ENCODE measurements around the gene LAMTOR5.
A peak's percentile ranks its signal among the peaks of the same experiment; 100 is the strongest.

The LAMTOR5 gene

DNA sequence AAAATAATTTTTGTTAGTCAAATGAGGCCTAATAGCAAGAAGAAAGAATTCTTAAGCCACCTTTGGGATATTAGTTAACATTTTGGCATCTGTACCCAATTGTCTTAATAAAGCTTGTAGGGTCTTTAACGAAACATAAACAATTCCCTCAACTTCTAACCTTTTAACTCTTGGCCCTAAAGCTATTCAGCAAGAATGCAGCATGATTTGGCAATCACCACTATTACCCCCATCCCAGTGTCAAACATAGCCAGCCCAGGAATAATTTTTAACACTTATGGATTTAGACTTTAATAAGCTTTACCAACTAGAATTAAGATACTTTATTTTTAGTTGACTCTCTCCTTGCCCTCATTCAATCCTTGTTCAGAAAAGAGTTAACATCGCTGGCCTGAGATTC lies 14.2 kb downstream of the LAMTOR5 start:
- DNase-seq (ENCODE audit: low spot score) = no peak
- in situ Hi-C loops (cut with MboI; ENCODE audit: low sequenced_read_pairs, unreplicated experiment) = no loop called here
- TF ChIP-seq, protein P1, sequence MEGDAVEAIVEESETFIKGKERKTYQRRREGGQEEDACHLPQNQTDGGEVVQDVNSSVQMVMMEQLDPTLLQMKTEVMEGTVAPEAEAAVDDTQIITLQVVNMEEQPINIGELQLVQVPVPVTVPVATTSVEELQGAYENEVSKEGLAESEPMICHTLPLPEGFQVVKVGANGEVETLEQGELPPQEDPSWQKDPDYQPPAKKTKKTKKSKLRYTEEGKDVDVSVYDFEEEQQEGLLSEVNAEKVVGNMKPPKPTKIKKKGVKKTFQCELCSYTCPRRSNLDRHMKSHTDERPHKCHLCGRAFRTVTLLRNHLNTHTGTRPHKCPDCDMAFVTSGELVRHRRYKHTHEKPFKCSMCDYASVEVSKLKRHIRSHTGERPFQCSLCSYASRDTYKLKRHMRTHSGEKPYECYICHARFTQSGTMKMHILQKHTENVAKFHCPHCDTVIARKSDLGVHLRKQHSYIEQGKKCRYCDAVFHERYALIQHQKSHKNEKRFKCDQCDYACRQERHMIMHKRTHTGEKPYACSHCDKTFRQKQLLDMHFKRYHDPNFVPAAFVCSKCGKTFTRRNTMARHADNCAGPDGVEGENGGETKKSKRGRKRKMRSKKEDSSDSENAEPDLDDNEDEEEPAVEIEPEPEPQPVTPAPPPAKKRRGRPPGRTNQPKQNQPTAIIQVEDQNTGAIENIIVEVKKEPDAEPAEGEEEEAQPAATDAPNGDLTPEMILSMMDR (IDR thresholded peaks at IDR 0.05; ENCODE audit: borderline replicate concordance, control extremely low read depth, extremely low read depth, insufficient read depth, missing control alignments) = no peak

DNA sequence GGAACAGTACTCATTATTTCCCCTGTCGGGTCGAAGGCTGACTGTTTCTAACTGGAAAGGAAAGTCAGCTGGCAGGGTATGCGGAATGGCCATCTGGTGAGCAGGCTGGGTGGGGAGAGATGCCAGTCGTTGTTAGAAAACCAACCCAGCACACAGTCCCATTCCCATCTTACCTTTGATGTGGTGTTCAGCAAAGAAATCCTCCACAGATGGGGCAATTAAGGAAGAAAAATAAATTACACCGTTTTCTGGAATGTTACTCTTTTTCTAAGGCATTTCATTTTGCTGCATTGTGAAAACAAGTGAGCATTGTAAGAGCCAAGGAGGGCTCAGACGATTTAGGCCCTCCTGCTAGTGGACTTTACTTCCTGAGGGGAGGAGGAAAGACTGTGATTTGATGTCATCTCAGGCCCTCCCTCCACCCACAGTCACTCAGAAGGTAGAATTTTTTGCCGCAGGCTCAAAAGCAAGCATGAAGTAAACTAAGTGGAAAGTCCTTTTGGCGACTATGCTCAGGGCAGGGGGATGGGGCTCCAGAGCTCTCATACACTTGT lies 16.7 kb downstream of the LAMTOR5 start, which contains the start of gene SLC16A4:
Gene SLC16A4 (minus strand): TSS at position 335 of the 554 bp plus-strand sequence. CDS start 1,703 bp downstream, outside the sequence.
- DNase-seq (ENCODE audit: low spot score) = no peak
- TF ChIP-seq, protein P1 (IDR thresholded peaks at IDR 0.05; ENCODE audit: borderline replicate concordance, control extremely low read depth, extremely low read depth, insufficient read depth, missing control alignments) = no peak
- in situ Hi-C loops (cut with MboI; ENCODE audit: low sequenced_read_pairs, unreplicated experiment) = no loop called here

DNA sequence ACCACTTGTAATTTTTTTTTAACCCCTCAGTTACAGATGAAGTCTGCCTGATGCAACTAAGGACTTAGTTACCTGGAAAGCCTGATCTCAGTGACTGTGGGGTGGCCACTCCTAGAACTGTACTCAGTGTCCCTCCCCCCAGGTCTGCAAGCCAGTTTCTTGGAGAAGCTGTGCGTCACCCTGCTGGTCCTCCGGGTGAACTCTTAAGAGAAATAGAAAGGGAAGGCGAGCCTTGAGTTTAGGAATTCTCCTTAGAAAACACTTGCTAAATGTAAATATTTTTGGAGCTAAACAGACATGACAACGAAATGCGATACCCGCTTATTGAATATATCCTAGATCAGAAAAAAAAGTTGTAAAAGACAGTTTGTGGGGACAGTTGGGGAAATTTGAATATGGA lies 17.4 kb downstream of the LAMTOR5 start:
- TF ChIP-seq, protein P1 (IDR thresholded peaks at IDR 0.05; ENCODE audit: borderline replicate concordance, control extremely low read depth, extremely low read depth, insufficient read depth, missing control alignments) = no peak
- no peak for DNase-seq (ENCODE audit: low spot score)
- in situ Hi-C loops (cut with MboI; ENCODE audit: low sequenced_read_pairs, unreplicated experiment) = no loop called here

DNA sequence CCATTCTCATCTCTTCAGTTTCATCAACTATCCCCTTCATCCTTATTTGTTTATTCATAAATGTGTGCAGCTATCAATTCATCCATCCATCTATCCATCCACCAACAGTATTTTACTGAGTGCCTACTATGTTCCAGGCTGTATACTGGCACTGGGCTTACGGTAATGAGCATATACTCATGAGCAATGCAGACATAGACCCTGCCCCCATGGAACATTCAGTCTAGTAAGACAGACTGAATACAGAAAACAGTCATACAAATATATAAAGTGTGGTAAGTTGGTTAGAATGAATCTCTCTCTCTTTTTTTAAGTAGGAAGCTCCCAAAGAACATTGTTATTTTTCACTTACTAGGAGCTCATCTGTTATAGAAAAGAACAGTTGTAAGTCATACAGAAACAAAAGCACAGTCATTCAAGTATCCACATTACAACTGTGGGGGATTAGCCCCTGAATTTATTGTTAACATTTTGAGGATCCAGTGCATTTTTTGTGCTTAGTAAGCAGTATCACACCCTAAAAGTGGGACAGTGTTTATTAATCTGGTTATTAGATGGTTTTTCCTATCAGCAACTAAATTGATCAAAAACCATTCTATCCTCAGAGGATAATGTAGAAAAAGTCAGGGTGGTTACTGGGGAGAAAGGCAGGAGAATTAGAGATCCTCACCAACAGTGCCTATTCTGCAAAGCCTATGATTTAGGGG lies 20.3 kb downstream of the LAMTOR5 start:
- in situ Hi-C loops (cut with MboI; ENCODE audit: low sequenced_read_pairs, unreplicated experiment) = no loop called here
- TF ChIP-seq, protein P1 (IDR thresholded peaks at IDR 0.05; ENCODE audit: borderline replicate concordance, control extremely low read depth, extremely low read depth, insufficient read depth, missing control alignments) = no peak
- DNase-seq (ENCODE audit: low spot score) = no peak

DNA sequence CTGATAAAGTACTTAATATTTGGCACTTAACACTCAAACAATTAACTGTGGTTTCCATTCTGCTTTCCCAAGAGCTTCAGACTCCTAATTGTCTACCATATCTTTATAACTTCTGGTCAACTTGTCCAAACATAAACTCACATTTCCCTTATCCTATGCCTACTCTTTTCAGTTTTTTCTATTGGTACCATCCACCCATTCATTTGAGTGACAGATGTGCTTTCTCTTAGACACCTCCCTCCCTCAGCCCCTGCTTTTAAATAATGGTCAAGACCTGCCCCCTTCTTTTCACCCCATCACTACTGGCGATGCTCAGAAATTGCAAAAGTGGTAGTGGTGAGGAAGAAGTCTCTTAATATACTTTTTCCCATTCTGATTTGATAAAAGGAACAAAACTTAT lies 22.1 kb downstream of the LAMTOR5 start:
- DNase-seq (ENCODE audit: low spot score) = no peak
- in situ Hi-C loops (cut with MboI; ENCODE audit: low sequenced_read_pairs, unreplicated experiment) = no loop called here
- TF ChIP-seq, protein P1 (IDR thresholded peaks at IDR 0.05; ENCODE audit: borderline replicate concordance, control extremely low read depth, extremely low read depth, insufficient read depth, missing control alignments) = no peak

DNA sequence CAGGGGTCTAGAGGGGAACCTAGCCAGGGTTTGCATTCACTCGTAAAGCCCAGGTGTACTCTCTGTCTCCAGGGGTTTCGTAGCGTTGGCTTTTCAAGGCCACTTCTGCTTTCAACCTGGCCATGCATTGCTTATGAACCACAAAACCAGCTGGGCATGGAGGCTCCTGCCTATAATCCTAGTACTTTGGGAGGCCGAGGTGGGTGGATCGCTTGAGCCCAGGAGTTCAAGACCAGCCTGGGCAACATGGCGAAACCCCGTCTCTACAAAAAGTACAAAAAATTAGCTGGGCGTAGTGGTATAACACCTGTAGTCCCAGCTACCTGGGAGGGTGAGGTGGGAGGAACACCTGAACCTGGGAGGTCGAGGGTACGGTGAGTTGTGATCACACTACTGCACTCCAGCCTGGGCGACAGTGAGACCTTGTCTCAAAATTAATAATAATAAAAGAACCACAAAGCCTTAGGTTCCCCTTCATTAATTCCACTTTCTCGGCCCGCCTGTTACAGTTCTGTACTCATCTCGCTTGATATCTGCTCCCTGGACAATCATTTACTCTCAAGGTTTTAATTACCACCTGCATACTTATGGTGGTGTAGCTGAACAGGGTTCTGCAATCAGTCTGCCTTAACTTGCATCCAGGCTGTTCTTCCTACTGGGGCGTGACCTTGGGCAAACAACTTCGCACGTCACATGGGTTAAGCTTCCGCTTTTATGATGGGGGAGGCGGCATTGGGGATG lies 22.7 kb downstream of the LAMTOR5 start:
- TF ChIP-seq, protein P1 (IDR thresholded peaks at IDR 0.05; ENCODE audit: borderline replicate concordance, control extremely low read depth, extremely low read depth, insufficient read depth, missing control alignments) = no peak
- in situ Hi-C loops (cut with MboI; ENCODE audit: low sequenced_read_pairs, unreplicated experiment) = no loop called here
- DNase-seq (ENCODE audit: low spot score) = peak; percentile 25

Measured in GM13976 (cell line).